GM12874 (cell line): Measurements from ENCODE around the gene JPH4.

Experiments used
- CTCF ChIP-seq: IDR thresholded peaks from 2 replicates; pipeline ENCODE4 v1.5.1; 2011; ENCODE audit warnings: low read depth, mild to moderate bottlenecking, control low read depth, low read length, moderate library complexity; ENCODE audit not compliant: insufficient read depth

The JPH4 gene

GRCh38 chr14:23604675-23605170 lies 26.1 kb upstream of the JPH4 start:
- no peak for TF ChIP-seq CTCF

GRCh38 chr14:23604148-23604547 lies 25.6 kb upstream of the JPH4 start:
- no peak for TF ChIP-seq CTCF

DNA sequence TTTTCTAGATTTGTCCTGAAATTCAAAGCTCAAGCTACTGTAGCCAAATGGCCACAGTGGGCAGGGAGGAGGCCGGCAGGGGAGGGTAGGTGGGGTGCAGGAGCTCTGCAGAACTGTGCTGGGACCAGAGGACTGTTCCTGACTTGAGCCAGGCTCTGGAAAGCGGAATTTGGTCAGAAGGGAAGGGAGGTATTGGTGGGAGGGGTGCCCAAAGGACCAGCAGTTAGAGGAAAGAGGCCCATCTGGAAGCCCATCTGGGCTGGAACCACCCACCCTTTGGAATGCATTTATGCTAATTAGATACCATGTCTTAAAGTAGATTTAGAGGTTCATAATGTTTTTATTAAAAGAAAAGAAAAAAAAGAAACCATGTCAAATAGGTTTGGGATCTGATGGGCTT lies 24.5 kb upstream of the JPH4 start:
- TF ChIP-seq CTCF = no peak

- TF ChIP-seq CTCF = no peak
These were observed 23.8 kb upstream of the JPH4 start for GRCh38 chr14:23602181-23603095.

DNA sequence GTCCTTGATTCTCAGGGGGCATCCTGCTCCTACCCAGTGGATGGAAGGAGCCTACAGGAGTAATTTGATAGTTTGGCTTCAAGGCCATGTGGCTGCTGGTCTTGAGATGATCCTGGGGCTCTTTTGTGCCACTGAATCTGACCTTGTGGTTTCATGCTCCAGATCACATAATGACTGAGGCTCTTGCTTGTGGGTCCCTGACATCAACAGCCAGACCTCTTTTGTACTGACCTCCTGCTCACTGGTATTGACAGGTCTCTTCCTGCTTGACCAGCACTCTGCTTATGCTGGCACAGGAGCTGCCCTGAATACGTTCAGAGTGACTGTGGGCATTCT lies 23.2 kb upstream of the JPH4 start:
- TF ChIP-seq CTCF = no peak

GRCh38 chr14:23601424-23601823 lies 22.8 kb upstream of the JPH4 start:
- no peak for TF ChIP-seq CTCF

DNA sequence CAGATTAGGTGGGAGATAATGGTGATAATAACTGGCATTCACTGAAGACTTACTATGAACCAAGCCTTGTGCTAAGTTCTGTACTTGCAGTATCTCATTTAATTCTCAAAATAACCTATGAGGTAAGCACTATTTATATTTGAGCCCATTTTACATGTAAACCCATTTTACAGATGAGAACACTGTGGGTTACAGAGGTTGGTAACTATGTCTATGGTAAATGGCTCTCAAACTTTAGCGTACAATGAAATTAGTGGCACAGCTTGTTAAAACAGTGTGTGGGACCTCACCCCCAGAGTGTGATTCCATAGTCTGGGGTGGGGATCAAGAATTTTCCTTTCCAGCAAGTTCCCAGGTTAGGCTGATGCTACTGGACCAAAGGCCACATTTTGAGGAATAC lies 22.2 kb upstream of the JPH4 start:
- TF ChIP-seq CTCF = no peak
